ENCODE data around the gene MTUS2. TPM values are rescaled to one million over a fixed set of nuclear protein-coding genes. Genes with fewer than 3 reads are reported as not detected.

The MTUS2 gene
- total RNA-seq, 1 donor from 2014 or later = not detected

- no peaks in the 10 kb centered on the region for H3K4me1 Mint-ChIP-seq
- no peak overlapping the region for H3K4me3 Mint-ChIP-seq
- DNase-seq = no peak
- H3K27me3 Mint-ChIP-seq = no peaks in the 10 kb centered on the region
- no peaks in the 10 kb centered on the region for H3K36me3 Mint-ChIP-seq (ENCODE audit: low read depth)
- no peaks in the 10 kb centered on the region for H3K9me3 Mint-ChIP-seq
- no peak overlapping the region for H3K27ac Mint-ChIP-seq
- intact Hi-C loops (cut with micrococcal nuclease) = no loop called here
Measured at GRCh38 chr13:29271606-29272005, 451.5 kb downstream of the MTUS2 start.

- intact Hi-C loops (cut with micrococcal nuclease) = no loop called here
- H3K4me3 Mint-ChIP-seq = no peak overlapping the region
- no peak for DNase-seq
- no peaks in the 10 kb centered on the region for H3K9me3 Mint-ChIP-seq
- no peak overlapping the region for H3K27ac Mint-ChIP-seq
- no peaks in the 10 kb centered on the region for H3K27me3 Mint-ChIP-seq
- no peaks in the 10 kb centered on the region for H3K4me1 Mint-ChIP-seq
- H3K36me3 Mint-ChIP-seq (ENCODE audit: low read depth) = no peaks in the 10 kb centered on the region
Measured at GRCh38 chr13:29279356-29280254, 459.5 kb downstream of the MTUS2 start.

- Mint-ChIP-seq H3K27ac (no peak overlapping the region), H3K4me3 (no peak overlapping the region), H3K27me3 (no peaks in the 10 kb centered on the region), H3K36me3 (ENCODE audit: low read depth) (no peaks in the 10 kb centered on the region), H3K9me3 (no peaks in the 10 kb centered on the region), H3K4me1 (no peaks in the 10 kb centered on the region)
- intact Hi-C loops (cut with micrococcal nuclease) = no loop called here
- DNase-seq = no peak
Measured at GRCh38 chr13:29281932-29282495, 461.9 kb downstream of the MTUS2 start.

- DNase-seq = no peak
- no peaks in the 10 kb centered on the region for H3K36me3 Mint-ChIP-seq (ENCODE audit: low read depth)
- no peaks in the 10 kb centered on the region for H3K27me3 Mint-ChIP-seq
- no peak overlapping the region for H3K4me3 Mint-ChIP-seq
- no peak overlapping the region for H3K27ac Mint-ChIP-seq
- H3K9me3 Mint-ChIP-seq = no peaks in the 10 kb centered on the region
- no peaks in the 10 kb centered on the region for H3K4me1 Mint-ChIP-seq
- intact Hi-C loops (cut with micrococcal nuclease) = no loop called here
Measured at GRCh38 chr13:29284726-29285125, 464.6 kb downstream of the MTUS2 start.

GRCh38 chr13:29287237-29287636 lies 467.1 kb downstream of the MTUS2 start:
- Mint-ChIP-seq H3K27me3 (no peaks in the 10 kb centered on the region), H3K9me3 (no peaks in the 10 kb centered on the region), H3K36me3 (ENCODE audit: low read depth) (no peaks in the 10 kb centered on the region), H3K4me3 (no peak overlapping the region), H3K27ac (no peak overlapping the region), H3K4me1 (no peaks in the 10 kb centered on the region)
- no peak for DNase-seq
- intact Hi-C loops (cut with micrococcal nuclease) = no loop called here

GRCh38 chr13:29292045-29292444 lies 471.9 kb downstream of the MTUS2 start:
- Mint-ChIP-seq H3K4me1 (no peaks in the 10 kb centered on the region), H3K27ac (no peak overlapping the region), H3K27me3 (no peaks in the 10 kb centered on the region), H3K9me3 (no peaks in the 10 kb centered on the region), H3K4me3 (no peak overlapping the region), H3K36me3 (ENCODE audit: low read depth) (no peaks in the 10 kb centered on the region)
- no peak for DNase-seq
- intact Hi-C loops (cut with micrococcal nuclease) = no loop called here

GRCh38 chr13:29294821-29295220 lies 474.7 kb downstream of the MTUS2 start:
- no peaks in the 10 kb centered on the region for H3K4me1 Mint-ChIP-seq
- H3K27ac Mint-ChIP-seq = no peak overlapping the region
- H3K9me3 Mint-ChIP-seq = no peaks in the 10 kb centered on the region
- H3K4me3 Mint-ChIP-seq = no peak overlapping the region
- H3K27me3 Mint-ChIP-seq = no peaks in the 10 kb centered on the region
- intact Hi-C loops (cut with micrococcal nuclease) = no loop called here
- DNase-seq = no peak
- no peaks in the 10 kb centered on the region for H3K36me3 Mint-ChIP-seq (ENCODE audit: low read depth)

GRCh38 chr13:29301027-29301426 lies 480.9 kb downstream of the MTUS2 start:
- H3K4me3 Mint-ChIP-seq = no peak overlapping the region
- no peak overlapping the region for H3K27ac Mint-ChIP-seq
- peaks cover 11% of the 10 kb centered on the region for H3K9me3 Mint-ChIP-seq
- no peaks in the 10 kb centered on the region for H3K27me3 Mint-ChIP-seq
- intact Hi-C loops (cut with micrococcal nuclease) = no loop called here
- no peak for DNase-seq
- H3K4me1 Mint-ChIP-seq = no peaks in the 10 kb centered on the region
- H3K36me3 Mint-ChIP-seq (ENCODE audit: low read depth) = no peaks in the 10 kb centered on the region

GRCh38 chr13:29304148-29304547 lies 484.0 kb downstream of the MTUS2 start:
- no peak overlapping the region for H3K4me3 Mint-ChIP-seq

GRCh38 chr13:29310806-29311205 lies 490.7 kb downstream of the MTUS2 start:
- DNase-seq = no peak
- no peak overlapping the region for H3K4me3 Mint-ChIP-seq
- no peaks in the 10 kb centered on the region for H3K4me1 Mint-ChIP-seq
- no peaks in the 10 kb centered on the region for H3K27me3 Mint-ChIP-seq
- H3K36me3 Mint-ChIP-seq (ENCODE audit: low read depth) = no peaks in the 10 kb centered on the region
- no peak overlapping the region for H3K27ac Mint-ChIP-seq
- peaks cover 9% of the 10 kb centered on the region for H3K9me3 Mint-ChIP-seq
- intact Hi-C loops (cut with micrococcal nuclease) = no loop called here

More at GRCh38 chr13:29304148-29304547, 484.0 kb downstream of the MTUS2 start:
- no peak for DNase-seq
- no peaks in the 10 kb centered on the region for H3K4me1 Mint-ChIP-seq
- no peak overlapping the region for H3K27ac Mint-ChIP-seq
- intact Hi-C loops (cut with micrococcal nuclease) = no loop called here
- no peaks in the 10 kb centered on the region for H3K36me3 Mint-ChIP-seq (ENCODE audit: low read depth)
- no peaks in the 10 kb centered on the region for H3K27me3 Mint-ChIP-seq
- H3K9me3 Mint-ChIP-seq = peaks cover 20% of the 10 kb centered on the region

- H3K4me1 Mint-ChIP-seq = no peaks in the 10 kb centered on the region
- H3K27ac Mint-ChIP-seq = no peak overlapping the region
- no peaks in the 10 kb centered on the region for H3K36me3 Mint-ChIP-seq (ENCODE audit: low read depth)
- H3K9me3 Mint-ChIP-seq = no peaks in the 10 kb centered on the region
- intact Hi-C loops (cut with micrococcal nuclease) = no loop called here
- DNase-seq = no peak
- H3K27me3 Mint-ChIP-seq = no peaks in the 10 kb centered on the region
- H3K4me3 Mint-ChIP-seq = no peak overlapping the region
Measured at GRCh38 chr13:29315847-29316246, 495.7 kb downstream of the MTUS2 start.

GRCh38 chr13:29317828-29318227 lies 497.7 kb downstream of the MTUS2 start:
- no peak for DNase-seq
- no peak overlapping the region for H3K27ac Mint-ChIP-seq
- H3K27me3 Mint-ChIP-seq = no peaks in the 10 kb centered on the region
- no peaks in the 10 kb centered on the region for H3K9me3 Mint-ChIP-seq
- H3K4me1 Mint-ChIP-seq = no peaks in the 10 kb centered on the region
- intact Hi-C loops (cut with micrococcal nuclease) = no loop called here
- no peaks in the 10 kb centered on the region for H3K36me3 Mint-ChIP-seq (ENCODE audit: low read depth)
- no peak overlapping the region for H3K4me3 Mint-ChIP-seq

- Mint-ChIP-seq H3K4me3 (no peak overlapping the region), H3K9me3 (no peaks in the 10 kb centered on the region), H3K4me1 (no peaks in the 10 kb centered on the region), H3K36me3 (ENCODE audit: low read depth) (no peaks in the 10 kb centered on the region), H3K27ac (no peak overlapping the region), H3K27me3 (no peaks in the 10 kb centered on the region)
- intact Hi-C loops (cut with micrococcal nuclease) = no loop called here
- no peak for DNase-seq
Measured at GRCh38 chr13:29318741-29319140, 498.6 kb downstream of the MTUS2 start.

GRCh38 chr13:29319451-29319850 lies 499.3 kb downstream of the MTUS2 start:
- DNase-seq = no peak
- intact Hi-C loops (cut with micrococcal nuclease) = no loop called here
- Mint-ChIP-seq H3K4me1 (no peaks in the 10 kb centered on the region), H3K36me3 (ENCODE audit: low read depth) (no peaks in the 10 kb centered on the region), H3K4me3 (no peak overlapping the region), H3K27me3 (no peaks in the 10 kb centered on the region), H3K27ac (no peak overlapping the region), H3K9me3 (no peaks in the 10 kb centered on the region)
